ENCODE data around the gene CCDC158. TPM values are rescaled to one million over a fixed set of nuclear protein-coding genes. Genes with fewer than 3 reads are reported as not detected.

The CCDC158 gene
- total and polyA plus RNA-seq, 2 experiments from 2014 or later: 0.21 to 0.27 TPM

DNA sequence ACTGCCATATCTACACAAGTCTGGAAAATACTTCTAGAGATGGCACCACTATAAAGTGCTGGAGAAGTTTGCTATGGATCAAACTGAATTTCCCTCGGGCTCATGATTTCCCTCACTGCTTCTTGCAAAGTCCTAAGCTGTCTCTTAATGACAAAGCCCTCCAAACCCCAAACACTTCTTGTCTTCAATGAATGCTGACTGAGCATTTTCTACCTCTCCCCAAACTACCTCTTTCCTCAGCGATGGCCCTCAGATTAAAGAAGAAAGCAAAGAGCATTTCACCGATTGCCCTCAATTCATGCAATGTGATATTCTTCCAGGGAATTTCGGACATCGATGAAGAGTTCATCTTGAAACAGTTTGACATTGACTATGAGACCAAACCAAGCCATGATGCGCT lies 149.7 kb downstream of the CCDC158 start:
- ATAC-seq: no peak
- no peaks in the 10 kb centered on the region for H3K9me3 Mint-ChIP-seq
- Histone ChIP-seq H3K36me3 (ENCODE audit: insufficient read depth) (no peaks in the 10 kb centered on the region), H3K4me1 (ENCODE audit: insufficient read depth) (no peaks in the 10 kb centered on the region), H2AFZ (no peak overlapping the region), H3K79me2 (replicated peaks; ENCODE audit: insufficient read depth) (no peaks in the 10 kb centered on the region), H4K20me1 (replicated peaks; ENCODE audit: insufficient read depth) (no peaks in the 10 kb centered on the region), H3K27ac (ENCODE audit: low read depth) (no peak overlapping the region), H3K27me3 (ENCODE audit: insufficient read depth) (no peaks in the 10 kb centered on the region), H3F3A (replicated peaks; ENCODE audit: low read depth) (no peaks in the 10 kb centered on the region), H3K9me2 (ENCODE audit: insufficient read depth) (peaks cover 7% of the 10 kb centered on the region; the same call in 1 of the 2 replicates), H3K4me3 (no peak overlapping the region), H3K4me2 (no peak overlapping the region)
- no peak overlapping the region for H3K27ac Mint-ChIP-seq
- no peak overlapping the region for H3K4me3 Mint-ChIP-seq
- H3K27me3 Mint-ChIP-seq (ENCODE audit: insufficient read depth, low read depth, poor library complexity): peaks cover 4% of the 10 kb centered on the region
- TF ChIP-seq STAT1 (IDR thresholded peaks at IDR 0.05; ENCODE audit: unreplicated experiment) (no peak), CREB1 (CRISPR knock-in tag; IDR thresholded peaks at IDR 0.05; ENCODE audit: low read depth) (no peak), ZNF114 (CRISPR knock-in tag; IDR thresholded peaks at IDR 0.05) (no peak)
- TF ChIP-seq, protein P1, sequence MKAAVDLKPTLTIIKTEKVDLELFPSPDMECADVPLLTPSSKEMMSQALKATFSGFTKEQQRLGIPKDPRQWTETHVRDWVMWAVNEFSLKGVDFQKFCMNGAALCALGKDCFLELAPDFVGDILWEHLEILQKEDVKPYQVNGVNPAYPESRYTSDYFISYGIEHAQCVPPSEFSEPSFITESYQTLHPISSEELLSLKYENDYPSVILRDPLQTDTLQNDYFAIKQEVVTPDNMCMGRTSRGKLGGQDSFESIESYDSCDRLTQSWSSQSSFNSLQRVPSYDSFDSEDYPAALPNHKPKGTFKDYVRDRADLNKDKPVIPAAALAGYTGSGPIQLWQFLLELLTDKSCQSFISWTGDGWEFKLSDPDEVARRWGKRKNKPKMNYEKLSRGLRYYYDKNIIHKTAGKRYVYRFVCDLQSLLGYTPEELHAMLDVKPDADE (IDR thresholded peaks at IDR 0.05): no peak
- H3K36me3 Mint-ChIP-seq (ENCODE audit: low read depth): no peaks in the 10 kb centered on the region
- no peak for DNase-seq (ENCODE audit: low spot score)
- H3K4me1 Mint-ChIP-seq: no peaks in the 10 kb centered on the region

DNA sequence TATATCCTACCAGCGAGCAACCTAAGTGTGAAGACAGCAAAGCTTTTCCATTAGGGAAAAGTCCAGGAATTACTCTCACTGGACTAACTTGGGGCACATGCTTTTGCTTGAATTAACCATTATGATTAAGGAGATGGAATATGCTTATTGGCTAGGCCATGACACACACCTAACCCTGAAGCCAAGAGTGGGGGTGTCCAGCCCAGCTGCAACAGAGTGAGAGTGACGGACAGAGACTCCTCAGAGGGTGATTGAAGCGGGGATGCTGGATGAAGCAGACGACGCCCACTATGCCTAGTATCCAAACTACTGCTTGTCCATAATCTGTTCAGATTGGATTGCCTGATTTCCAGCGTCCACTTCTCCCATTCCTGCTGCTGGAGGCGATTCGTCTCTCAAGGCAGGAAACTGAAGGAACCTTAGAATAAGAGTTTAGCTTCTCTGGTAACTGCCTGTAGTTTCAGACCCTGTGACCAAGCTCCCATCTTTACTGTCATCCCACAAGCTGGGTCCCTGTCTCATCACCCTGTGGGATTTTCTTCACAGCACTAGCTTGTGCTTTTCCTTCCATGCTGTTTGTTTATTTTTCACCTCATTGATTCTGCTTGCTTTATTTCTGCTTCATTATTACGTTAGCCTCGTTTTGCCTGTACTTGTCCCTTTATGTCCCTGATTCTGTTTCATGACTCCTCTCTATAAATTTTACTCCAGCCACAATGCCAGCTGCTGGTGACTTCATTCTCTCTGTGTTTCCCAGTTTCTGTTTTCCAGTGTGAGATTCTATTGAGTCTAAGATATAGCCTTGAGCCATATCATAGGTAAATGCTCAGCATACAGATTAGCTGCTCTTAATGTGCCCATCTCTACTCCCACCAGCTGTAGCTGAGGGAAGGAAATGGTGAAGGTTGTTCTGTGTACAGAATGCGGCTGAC lies 150.4 kb downstream of the CCDC158 start:
- Histone ChIP-seq H3K4me3 (no peak overlapping the region), H3K4me2 (no peak overlapping the region), H3K27me3 (ENCODE audit: insufficient read depth) (no peaks in the 10 kb centered on the region), H3K4me1 (ENCODE audit: insufficient read depth) (0 out of 2 replicates have a peak, but pooled peaks cover under 1% of the 10 kb centered on the region), H3K79me2 (replicated peaks; ENCODE audit: insufficient read depth) (no peaks in the 10 kb centered on the region), H3K36me3 (ENCODE audit: insufficient read depth) (no peaks in the 10 kb centered on the region), H4K20me1 (replicated peaks; ENCODE audit: insufficient read depth) (no peaks in the 10 kb centered on the region), H3F3A (replicated peaks; ENCODE audit: low read depth) (no peaks in the 10 kb centered on the region), H3K9me2 (ENCODE audit: insufficient read depth) (peaks cover 14% of the 10 kb centered on the region; the same call in 1 of the 2 replicates), H3K27ac (ENCODE audit: low read depth) (no peak overlapping the region), H2AFZ (no peak overlapping the region)
- Mint-ChIP-seq H3K27ac (no peak overlapping the region), H3K9me3 (no peaks in the 10 kb centered on the region), H3K4me3 (no peak overlapping the region), H3K4me1 (no peaks in the 10 kb centered on the region), H3K36me3 (ENCODE audit: low read depth) (no peaks in the 10 kb centered on the region), H3K27me3 (ENCODE audit: insufficient read depth, low read depth, poor library complexity) (peaks cover 4% of the 10 kb centered on the region)
- TF ChIP-seq STAT1 (IDR thresholded peaks at IDR 0.05; ENCODE audit: unreplicated experiment): no peak
- TF ChIP-seq CREB1 (CRISPR knock-in tag; IDR thresholded peaks at IDR 0.05; ENCODE audit: low read depth): no peak
- TF ChIP-seq EZH2 (IDR thresholded peaks at IDR 0.05; ENCODE audit: low read depth, unreplicated experiment): no peak
- TF ChIP-seq EZH2phosphoT487 (IDR thresholded peaks at IDR 0.05; ENCODE audit: unreplicated experiment): no peak
- no peak for TF ChIP-seq JUNB (IDR thresholded peaks at IDR 0.05; ENCODE audit: unreplicated experiment)
- TF ChIP-seq, protein P2, sequence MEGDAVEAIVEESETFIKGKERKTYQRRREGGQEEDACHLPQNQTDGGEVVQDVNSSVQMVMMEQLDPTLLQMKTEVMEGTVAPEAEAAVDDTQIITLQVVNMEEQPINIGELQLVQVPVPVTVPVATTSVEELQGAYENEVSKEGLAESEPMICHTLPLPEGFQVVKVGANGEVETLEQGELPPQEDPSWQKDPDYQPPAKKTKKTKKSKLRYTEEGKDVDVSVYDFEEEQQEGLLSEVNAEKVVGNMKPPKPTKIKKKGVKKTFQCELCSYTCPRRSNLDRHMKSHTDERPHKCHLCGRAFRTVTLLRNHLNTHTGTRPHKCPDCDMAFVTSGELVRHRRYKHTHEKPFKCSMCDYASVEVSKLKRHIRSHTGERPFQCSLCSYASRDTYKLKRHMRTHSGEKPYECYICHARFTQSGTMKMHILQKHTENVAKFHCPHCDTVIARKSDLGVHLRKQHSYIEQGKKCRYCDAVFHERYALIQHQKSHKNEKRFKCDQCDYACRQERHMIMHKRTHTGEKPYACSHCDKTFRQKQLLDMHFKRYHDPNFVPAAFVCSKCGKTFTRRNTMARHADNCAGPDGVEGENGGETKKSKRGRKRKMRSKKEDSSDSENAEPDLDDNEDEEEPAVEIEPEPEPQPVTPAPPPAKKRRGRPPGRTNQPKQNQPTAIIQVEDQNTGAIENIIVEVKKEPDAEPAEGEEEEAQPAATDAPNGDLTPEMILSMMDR (conservative IDR thresholded peaks at IDR 0.05; ENCODE audit: low read depth in 2 of 2): no peak
- no peak for TF ChIP-seq ZNF331 (CRISPR knock-in tag; IDR thresholded peaks at IDR 0.05; ENCODE audit: low read depth)
- ATAC-seq (no peak), DNase-seq (ENCODE audit: low spot score) (no peak)
